HG03520 (cell line): ENCODE results near the gene LRP1B.
A peak's percentile ranks its signal among the peaks of the same experiment; 100 is the strongest.

ENCODE experiments used
- ATAC-seq: cut with Tn5 transposase; IDR thresholded peaks from one replicate; pipeline ENCODE4 v1.9.1; 2021; ENCODE audit warnings: mild to moderate bottlenecking, moderate library complexity; ENCODE audit not compliant: unreplicated experiment

The LRP1B gene

GRCh38 chr2:141959941-141960340 is 170.9 kb downstream of the LRP1B start:
- ATAC-seq: no peak

- ATAC-seq: no peak
Observed at GRCh38 chr2:141959016-141959415, 171.8 kb downstream of the LRP1B start.

GRCh38 chr2:141957827-141958450 is 172.9 kb downstream of the LRP1B start:
- no peak for ATAC-seq

DNA sequence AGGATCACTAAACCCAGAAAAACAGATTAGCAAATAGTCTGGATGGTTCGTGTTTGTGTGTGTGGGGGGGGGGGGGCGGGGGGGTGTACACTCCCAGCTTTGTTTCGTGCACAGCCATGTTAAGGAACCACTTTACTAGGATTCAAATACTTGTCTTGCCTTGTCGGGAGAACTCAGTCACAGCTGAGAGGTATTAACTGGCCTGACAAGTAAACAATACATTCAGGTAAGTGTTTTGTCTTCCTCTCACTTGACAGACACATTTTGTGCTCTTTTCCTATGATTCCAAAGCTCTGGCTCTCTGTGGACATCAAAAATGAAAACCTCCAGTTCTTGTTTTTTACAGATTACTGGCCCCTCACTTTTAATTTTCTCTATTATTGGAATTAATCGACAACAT is 173.5 kb downstream of the LRP1B start:
- no peak for ATAC-seq

- ATAC-seq: no peak
Observed at GRCh38 chr2:141947396-141948114, 183.3 kb downstream of the LRP1B start.

GRCh38 chr2:141946016-141946415 is 184.8 kb downstream of the LRP1B start:
- ATAC-seq: no peak

GRCh38 chr2:141943918-141944317 is 186.9 kb downstream of the LRP1B start:
- no peak for ATAC-seq

GRCh38 chr2:141942006-141942789 is 188.6 kb downstream of the LRP1B start:
- ATAC-seq: no peak

- no peak for ATAC-seq
Observed at GRCh38 chr2:141941210-141941714, 189.6 kb downstream of the LRP1B start.

- no peak for ATAC-seq
Observed at GRCh38 chr2:141940709-141941108, 190.1 kb downstream of the LRP1B start.

DNA sequence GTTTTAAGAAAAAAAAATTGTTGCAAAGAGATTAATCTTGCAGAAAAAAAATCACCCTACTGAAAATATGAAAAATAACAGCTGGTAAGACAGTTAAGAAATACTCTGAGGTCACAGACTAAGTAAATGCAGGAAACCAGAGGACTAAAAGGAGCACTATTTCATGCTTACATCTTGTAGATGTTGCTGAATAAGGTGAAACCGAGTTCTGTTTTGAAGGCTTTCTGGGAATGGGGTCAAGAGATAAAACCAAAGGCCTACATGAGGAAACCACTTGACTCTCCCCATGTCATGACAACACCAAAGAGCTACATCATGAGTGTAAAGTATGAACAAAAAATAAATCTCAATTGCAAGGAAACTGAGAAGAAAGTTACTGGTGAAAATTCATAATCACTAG is 197.6 kb downstream of the LRP1B start:
- no peak for ATAC-seq

DNA sequence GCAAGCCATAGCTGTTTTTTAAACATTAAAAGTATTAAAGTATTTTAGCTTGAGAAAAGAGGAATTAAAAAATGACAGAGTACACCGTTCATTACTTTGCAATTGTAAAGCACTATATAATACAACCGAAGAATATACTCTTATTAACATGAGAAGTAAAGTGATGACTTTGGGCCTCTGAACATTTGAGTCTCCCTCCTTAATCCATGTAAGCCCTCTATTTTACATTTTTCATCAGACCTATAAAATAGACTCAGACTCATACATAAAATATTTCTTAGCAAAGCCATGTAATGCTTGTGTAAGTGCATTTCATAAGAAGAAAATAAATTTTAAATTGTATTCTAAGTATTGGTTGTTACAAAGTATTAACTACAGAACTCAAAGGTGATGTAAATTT is 198.6 kb downstream of the LRP1B start:
- no peak for ATAC-seq

DNA sequence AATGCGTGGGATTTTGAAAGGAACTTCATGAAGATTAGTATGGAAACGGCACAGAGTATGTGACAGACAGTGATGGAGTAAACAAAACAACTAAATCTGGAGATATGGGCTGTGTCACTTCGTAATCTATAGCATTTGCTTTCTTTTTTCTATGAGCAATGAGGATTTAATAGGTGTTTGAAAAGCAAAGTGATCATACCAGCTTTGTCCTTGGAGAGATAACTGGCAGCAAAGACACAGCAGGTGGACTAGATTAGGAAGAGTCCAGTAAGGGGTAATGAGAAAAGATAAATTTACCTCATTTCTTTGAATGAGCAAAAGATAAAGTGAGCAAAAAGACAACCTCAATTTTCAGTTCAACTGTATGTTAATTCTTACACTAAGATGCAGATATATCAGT is 199.0 kb downstream of the LRP1B start:
- no peak for ATAC-seq

GRCh38 chr2:141930803-141931202 is 200.0 kb downstream of the LRP1B start:
- no peak for ATAC-seq

- ATAC-seq: no peak
Observed at GRCh38 chr2:141929331-141930252, 201.2 kb downstream of the LRP1B start.

- no peak for ATAC-seq
Observed at GRCh38 chr2:141928476-141928875, 202.3 kb downstream of the LRP1B start.

- no peak for ATAC-seq
Observed at GRCh38 chr2:141927536-141927935, 203.3 kb downstream of the LRP1B start.

DNA sequence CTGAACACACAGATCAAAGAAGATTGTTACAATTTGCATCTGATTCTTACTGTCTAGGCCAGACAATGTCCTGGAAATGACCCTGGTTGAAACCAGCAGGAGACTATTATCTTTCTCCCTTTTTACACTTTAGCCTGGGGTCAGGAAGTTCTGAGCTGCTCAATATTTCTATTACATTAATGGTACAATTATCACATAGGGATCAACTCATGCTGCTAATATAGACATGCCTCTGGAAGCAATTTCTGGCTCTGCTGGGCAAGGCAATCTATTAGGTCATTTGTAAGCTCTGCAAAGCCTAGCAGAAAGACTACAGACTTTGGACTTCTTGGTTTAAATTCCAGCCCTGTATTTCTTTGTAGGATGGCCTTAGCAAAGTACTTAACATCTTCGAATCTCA is 205.3 kb downstream of the LRP1B start:
- no peak for ATAC-seq

GRCh38 chr2:141923657-141924056 is 207.2 kb downstream of the LRP1B start:
- no peak for ATAC-seq

DNA sequence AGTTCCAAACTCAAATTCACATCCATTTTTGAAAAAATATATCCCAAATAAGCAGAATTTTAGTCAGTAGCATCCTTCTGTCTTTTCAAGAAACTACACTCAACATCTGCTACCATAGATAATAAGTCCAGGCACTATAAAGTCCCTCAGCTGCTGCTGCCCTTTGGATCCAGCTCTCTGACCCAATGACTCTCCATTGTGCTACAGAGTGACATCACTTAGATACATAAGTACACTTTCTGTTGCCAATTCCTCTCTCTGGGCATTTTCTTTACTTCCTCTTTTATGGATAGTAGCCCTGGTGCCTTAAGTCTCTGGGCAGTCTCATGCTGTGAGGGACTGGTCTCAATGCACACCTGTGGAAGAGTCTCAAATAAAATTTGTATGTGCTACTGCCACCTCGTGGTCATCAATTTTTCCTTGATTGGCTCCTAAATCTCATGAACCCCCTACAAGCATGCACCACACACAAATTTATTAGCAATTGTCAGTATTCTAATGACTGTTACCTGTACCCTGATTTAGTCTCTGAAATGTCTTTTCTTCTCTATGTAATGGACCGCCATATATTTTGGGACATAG is 219.2 kb downstream of the LRP1B start:
- ATAC-seq: peak; percentile 76
